ENCODE measurements around the gene NOL11. TPM values are rescaled to one million over a fixed set of nuclear protein-coding genes. Genes with fewer than 3 reads are reported as not detected.

The NOL11 gene
- polyA plus RNA-seq, 6 donors from 2014 or later = 22.6 to 34.2 (median 27.7) TPM

GRCh38 chr17:67779098-67779672 lies 61.4 kb downstream of the NOL11 start:
- Mint-ChIP-seq H3K4me3 (no peak overlapping the region), H3K36me3 (no peaks in the 10 kb centered on the region), H3K27me3 (no peaks in the 10 kb centered on the region), H3K27ac (peak overlapping the region in 2 of 6 donors; percentile 24 to 65), H3K9me3 (no peaks in the 10 kb centered on the region), H3K4me1 (no peaks in the 10 kb centered on the region)
- peak in 1 of 2 donors; percentile 57 for ATAC-seq (ENCODE audit: low read depth in 2 of 2)
- no peak for DNase-seq

GRCh38 chr17:67784364-67785121 lies 66.8 kb downstream of the NOL11 start:
- Mint-ChIP-seq H3K27ac (peak overlapping the region in 1 of 6 donors; percentile 54), H3K36me3 (peaks cover 0 to 10% of the 10 kb centered on the region in 2 donors), H3K4me3 (no peak overlapping the region), H3K9me3 (peaks cover 0 to 12% (median 4%) of the 10 kb centered on the region in 7 donors), H3K4me1 (peaks cover 3 to 5% (median 4%) of the 10 kb centered on the region in 3 donors), H3K27me3 (peaks cover 0 to 7% (median 5%) of the 10 kb centered on the region in 3 donors)
- DNase-seq = no peak
- ATAC-seq (ENCODE audit: low read depth in 2 of 2) = no peak

GRCh38 chr17:67785122-67785477 lies 67.4 kb downstream of the NOL11 start:
- peaks cover 3 to 5% (median 4%) of the 10 kb centered on the region in 3 donors for H3K4me1 Mint-ChIP-seq
- peaks cover 0 to 12% (median 4%) of the 10 kb centered on the region in 7 donors for H3K9me3 Mint-ChIP-seq
- no peak overlapping the region for H3K27ac Mint-ChIP-seq
- H3K4me3 Mint-ChIP-seq = no peak overlapping the region
- H3K27me3 Mint-ChIP-seq = peaks cover 0 to 7% (median 5%) of the 10 kb centered on the region in 3 donors
- DNase-seq (no peak), ATAC-seq (ENCODE audit: low read depth in 2 of 2) (no peak)
- H3K36me3 Mint-ChIP-seq = peaks cover 0 to 10% of the 10 kb centered on the region in 2 donors

- Mint-ChIP-seq H3K27me3 (peaks cover 0 to 7% (median 5%) of the 10 kb centered on the region in 3 donors), H3K36me3 (peaks cover 0 to 10% of the 10 kb centered on the region in 2 donors), H3K4me1 (peaks cover 3 to 5% (median 4%) of the 10 kb centered on the region in 3 donors), H3K9me3 (peaks cover 0 to 12% (median 4%) of the 10 kb centered on the region in 7 donors), H3K27ac (no peak overlapping the region), H3K4me3 (no peak overlapping the region)
- ATAC-seq (ENCODE audit: low read depth in 2 of 2) = no peak
- no peak for DNase-seq
These were observed 67.8 kb downstream of the NOL11 start for GRCh38 chr17:67785504-67785903.

Other genes starting within 250 kb of the NOL11 start
- gene BPTF, start 107.6 kb downstream of the NOL11 start, polyA plus RNA-seq (ENCODE audit: low read depth in 6 of 6) = 10 to 100 TPM; 13.0 to 41.5 (median 14.6) TPM